ENCODE measurements around the gene BBS10.
"Not testable (repeated sequence)": the region's sequence is repeated elsewhere in the genome, so short reads cannot be mapped to it uniquely, and the experiment has no call there.

Gene BBS10

DNA sequence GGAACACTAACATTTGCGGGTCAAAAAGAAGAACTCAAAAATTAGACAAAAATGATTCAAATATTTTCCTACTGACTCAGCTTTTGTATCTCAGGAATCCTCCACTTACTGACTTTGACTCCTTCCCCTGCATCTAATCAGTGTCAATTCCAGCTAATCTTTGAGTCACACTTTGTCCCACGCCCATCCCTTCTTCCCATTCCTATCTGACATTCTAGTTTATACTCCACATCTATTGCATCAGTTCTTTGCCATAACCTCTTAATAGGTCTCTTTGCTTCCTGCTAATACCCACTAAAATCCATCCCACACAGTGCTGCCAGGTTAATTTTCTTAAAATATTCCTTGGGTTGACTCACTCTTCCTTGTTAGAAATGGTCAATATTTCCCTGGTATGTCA, 19.1 kb downstream of the BBS10 start:
- no peak for DNase-seq

DNA sequence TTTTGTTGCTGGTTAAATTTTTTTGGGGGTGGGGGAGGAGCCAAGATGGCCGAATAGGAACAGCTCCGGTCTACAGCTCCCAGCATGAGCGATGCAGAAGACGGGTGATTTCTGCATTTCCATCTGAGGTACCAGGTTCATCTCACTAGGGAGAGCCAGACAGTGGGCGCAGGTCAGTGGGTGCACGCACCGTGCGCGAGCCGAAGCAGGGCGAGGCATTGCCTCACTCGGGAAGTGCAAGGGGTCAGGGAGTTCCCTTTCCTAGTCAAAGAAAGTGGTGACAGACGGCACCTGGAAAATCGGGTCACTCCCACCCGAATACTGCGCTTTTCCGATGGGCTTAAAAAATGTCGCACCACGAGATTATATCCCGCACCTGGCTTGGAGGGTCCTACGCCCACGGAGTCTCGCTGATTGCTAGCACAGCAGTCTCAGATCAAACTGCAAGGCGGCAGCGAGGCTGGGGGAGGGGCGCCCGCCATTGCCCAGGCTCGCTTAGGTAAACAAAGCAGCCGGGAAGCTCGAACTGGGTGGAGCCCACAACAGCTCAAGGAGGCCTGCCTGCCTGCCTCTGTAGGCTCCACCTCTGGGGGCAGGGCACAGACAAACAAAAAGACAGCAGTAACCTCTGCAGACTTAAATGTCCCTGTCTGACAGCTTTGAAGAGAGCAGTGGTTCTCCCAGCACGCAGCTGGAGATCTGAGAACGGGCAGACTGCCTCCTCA, 28.5 kb downstream of the BBS10 start:
- DNase-seq, result not testable (repeated sequence)

DNA sequence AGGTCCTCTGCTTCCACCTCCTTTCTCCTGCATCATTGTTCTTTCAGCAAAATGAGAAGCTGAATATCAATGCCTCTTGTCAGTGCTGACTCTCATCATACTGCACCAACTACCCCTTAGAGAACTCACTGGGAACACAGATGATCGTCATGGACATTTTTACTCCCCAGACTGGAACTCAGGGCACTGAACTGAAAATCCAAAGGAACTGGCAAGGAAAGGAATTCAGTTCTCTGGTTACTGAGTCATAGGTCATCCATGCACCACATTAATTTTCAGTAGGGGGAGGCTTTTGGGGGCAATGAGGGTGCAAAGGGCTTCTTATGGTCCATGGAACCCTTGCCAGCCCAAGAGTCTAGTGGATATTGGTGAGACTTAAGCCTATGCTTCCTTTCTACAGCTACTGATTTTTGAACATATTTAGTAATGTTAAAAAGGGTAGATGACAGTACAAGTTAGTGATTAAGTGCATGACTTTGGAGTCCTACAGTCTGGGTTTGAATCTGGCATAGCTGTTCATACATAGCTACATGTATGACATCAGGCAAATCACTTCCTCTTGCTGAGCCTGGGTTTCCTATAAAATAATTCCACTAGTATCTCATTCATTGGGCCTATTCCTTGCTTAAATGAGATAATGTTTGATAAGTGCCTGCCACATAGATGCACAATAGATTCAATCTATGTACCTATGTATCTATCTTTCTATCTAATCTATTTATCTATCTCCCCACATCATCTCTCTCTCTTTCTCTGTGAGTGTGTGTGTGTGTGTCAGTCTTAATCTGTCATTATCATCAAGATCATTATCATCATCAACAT, 29.2 kb downstream of the BBS10 start:
- DNase-seq, result no peak

DNA sequence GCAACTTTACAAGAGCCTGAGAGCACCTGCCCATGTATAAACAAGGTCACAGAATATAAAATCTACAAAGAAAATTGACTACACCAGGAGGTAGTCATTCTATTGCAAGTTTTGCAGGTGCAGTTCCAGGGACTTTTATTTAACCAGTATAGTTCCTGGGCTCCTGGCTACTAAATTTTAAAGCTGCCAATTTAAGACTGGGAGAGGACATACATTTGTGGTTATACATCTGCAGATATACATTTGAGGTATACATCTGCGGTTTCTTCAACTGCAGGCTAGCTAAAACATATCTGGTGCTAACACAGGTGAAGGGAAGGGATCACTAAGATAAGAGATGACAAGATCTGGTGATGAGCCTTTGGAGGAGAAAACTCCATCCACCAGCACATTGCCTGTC, 30.2 kb downstream of the BBS10 start:
- no peak for DNase-seq

DNA sequence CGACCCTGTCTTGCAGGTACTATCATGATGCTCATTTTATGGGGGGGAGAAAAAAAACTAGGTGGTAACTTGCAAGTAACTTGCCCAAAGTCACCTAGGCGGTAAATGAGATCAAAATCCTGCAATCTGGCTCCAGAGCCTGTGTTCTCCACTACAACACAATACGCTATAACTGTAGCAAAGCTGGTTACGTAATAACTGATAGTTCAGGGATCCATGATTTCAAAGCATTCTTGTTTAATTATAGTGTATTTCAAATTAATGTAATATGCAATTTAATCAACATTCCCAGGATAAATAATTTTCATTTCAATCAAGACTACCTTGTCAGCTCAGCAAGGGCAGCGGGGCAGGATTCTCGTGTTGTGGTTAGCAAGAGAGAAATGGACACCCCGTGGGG, 31.7 kb downstream of the BBS10 start:
- no peak for DNase-seq

DNA sequence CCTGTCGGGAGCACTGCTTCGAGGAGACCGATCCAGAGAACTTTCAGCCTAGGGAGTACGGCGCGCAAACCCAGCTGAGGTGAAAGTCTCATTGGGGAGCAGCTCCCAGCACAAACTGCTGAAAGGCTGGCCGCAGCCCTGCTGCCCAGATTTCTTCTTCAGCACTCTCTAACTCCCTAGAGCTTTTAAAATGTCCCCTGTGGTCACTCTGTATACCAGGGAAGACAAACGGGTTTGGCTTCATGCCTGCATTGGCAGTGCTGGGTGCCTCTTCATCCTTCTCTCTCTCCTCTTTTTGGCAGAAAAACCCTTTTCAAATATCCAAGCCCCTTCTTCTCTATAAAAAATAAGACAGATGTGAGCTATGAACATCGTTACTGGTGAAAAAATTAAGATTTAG, 34.9 kb downstream of the BBS10 start:
- no peak for DNase-seq

DNA sequence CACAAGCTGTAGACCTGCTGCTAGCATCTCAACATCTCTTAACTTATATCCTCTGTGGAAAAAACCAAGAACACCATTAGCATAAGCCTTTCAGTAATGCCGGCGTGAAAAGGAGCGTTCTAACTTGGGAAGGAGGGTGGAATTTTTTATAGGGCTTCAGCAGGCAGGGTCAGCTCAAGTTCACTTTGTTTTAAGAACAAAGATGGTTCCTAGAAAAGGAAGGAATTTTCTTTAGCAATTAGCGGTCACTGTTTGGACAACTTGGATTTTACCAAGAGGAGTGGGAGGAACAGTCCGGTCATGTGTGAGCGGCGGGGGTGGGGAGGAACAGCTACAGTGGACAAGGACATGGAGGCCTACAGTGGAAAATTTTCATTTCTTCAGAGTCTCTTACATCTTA, 35.9 kb downstream of the BBS10 start:
- no peak for DNase-seq

DNA sequence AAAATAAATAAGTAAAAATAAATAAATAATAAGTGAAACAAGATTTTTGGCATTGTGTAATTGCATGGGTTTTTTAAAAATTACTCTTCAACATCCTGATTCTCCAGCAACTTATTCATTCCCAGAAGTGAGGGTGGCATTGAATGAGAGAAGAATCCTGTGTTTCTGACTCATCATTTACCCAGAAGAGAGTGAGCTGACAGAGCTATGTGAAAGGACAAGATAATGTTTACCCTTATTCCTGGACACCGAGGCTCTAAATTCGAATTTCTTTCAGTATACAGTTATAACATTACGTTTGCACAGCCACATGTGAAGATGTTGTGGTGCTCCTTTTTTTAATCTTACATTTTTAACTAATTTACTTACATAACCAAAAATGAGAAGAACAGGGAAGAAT, 36.4 kb downstream of the BBS10 start:
- no peak for DNase-seq

DNA sequence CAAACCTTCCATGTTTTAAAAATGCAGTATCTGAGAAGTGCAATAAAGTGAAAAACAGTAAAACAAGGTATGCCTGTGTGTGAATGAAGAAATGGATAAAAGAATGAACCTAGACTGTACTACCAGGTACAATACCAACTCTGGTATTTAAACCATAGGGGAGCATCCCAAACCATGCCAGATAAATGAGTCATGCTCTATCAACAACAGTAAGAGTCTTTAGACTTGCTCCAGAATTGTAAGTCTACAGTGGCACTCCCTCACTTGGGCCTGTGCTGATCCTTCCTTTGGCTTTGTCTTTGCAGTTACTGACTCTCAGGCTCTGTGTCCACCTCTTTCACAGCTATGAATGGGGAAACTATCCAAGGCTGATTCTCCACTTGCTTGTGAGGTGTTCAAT, 38.1 kb downstream of the BBS10 start:
- no peak for DNase-seq

DNA sequence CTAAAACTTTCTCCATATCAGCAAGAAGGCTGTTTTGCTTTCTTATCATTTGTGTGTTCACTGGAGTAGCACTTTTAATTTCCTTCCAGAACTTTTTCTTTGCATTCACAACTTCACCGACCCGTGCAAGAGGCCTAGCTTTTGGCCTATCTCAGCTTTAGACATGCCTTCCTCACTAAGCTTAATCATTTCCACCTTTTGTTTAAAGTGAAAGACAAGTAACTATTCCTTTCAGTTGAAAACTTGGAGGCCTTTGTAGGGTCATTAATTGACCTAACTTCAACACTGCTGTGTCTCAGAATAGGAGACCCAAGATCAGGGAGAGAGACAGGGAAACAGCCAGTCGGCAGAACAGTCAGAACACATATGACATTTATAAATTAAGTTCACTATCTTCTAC, 39.3 kb downstream of the BBS10 start:
- DNase-seq, result no peak

DNA sequence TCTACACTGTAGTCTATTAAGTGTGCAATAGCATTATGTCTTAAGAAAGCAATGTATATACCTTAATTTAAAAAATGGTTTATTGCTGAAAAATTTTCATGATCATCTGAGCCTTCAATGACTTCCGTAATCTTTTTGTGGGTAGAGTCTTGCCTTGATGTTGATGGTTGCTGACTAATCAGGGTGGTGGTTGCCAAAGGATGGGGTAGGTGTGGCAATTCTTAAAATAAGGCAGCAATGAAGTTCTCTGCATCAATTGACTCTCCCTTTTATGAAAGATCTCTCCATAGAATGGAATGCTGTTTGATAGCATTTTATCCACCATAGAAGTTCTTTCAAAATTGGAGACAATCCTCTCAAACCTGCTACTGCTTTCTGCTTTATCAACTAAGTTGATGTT, 41.1 kb downstream of the BBS10 start:
- no peak for DNase-seq

DNA sequence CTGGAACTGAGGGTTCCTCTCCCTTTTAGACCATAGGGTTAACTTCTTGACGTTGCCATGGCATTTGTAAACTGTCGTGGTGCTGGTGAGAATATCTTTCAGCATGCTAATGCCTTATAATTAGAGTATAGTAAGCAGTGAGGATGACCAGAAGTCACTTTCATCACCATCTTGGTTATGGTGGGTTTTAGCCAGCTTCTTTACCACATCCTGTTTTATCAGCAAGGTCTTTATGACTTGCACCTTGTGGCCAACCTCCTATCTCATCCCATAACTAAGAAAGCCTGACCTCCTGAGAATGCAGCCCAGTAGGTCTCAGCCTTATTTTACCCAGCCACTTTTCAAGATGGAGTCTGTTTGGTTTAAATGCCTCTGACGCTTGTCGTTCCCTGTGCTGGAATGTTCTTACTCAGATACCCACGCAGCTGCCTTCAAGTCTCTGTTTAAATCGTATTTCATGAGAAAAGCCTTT, 44.2 kb downstream of the BBS10 start:
- DNase-seq, result no peak

DNA sequence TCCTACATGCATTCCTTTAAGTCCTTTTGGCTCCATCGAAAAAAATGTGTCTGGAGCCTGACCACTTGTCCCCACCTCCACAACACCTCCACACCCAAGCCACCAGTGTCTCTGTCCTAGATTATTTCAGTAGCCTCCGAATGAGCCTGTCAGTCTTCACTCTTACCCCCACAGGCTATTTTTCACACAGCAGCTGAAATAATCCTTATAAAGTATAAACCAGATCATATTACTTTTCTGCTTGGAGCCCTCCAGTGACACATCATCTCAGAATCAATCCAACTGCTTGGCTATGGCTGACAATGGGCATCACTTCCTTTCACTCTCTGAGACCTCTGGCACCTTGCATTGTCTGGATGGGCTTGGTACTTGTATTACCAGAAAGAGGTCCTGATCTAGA, 44.9 kb downstream of the BBS10 start:
- no peak for DNase-seq

DNA sequence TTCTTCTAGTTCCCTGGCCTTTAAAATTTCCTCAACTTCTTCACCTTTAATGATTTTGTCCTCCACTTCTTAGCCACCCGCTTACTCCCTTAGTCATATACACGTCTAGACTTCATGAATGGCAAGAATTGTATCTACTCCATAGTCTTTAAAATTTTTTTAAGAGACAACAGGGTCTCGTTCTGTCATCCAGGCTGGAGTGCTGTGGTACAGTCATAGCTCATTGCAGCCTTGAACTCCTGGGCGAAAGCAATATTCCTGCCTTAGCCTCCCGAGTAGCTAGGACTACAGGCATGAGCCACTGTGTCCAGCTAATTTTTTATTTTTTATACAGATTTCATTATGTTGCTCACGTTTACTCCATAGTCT, 47.9 kb downstream of the BBS10 start:
- DNase-seq, result no peak

DNA sequence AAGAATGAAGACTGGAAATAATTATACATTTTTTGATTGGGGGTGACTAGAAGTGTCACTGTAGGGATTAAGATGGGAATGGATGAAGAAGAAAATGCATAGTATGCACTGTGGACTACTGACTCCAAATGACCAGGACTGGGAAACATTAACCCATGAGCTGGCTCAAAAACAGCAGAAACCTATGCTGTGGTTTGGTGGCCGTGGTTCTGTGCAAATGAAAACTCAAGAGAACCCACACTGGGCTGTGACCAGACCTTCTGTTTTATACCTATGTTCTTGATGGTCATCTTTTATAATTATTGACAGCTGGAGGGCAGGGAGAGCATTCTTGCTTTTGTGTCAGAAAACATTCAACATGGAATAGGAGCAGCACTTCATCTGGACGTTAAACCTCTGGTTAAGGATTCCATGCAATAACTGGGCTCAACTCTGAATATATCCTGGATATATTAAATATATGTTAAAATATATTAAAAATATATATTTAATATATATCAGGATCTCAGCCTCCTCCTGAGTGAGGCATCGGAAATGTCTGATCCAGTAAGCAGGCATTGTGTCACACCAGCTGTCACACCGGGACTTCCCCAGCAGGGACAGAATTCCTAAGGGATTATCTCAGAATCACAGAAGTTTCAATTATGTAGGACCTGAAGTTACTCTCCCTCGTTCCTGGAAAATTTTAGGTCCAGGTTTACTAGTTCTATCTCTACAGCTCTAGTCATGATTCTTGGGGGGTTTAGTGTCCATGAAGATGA, 48.5 kb downstream of the BBS10 start:
- DNase-seq, result no peak
